ENCODE results near the gene VWA5B2.

VWA5B2 gene

DNA sequence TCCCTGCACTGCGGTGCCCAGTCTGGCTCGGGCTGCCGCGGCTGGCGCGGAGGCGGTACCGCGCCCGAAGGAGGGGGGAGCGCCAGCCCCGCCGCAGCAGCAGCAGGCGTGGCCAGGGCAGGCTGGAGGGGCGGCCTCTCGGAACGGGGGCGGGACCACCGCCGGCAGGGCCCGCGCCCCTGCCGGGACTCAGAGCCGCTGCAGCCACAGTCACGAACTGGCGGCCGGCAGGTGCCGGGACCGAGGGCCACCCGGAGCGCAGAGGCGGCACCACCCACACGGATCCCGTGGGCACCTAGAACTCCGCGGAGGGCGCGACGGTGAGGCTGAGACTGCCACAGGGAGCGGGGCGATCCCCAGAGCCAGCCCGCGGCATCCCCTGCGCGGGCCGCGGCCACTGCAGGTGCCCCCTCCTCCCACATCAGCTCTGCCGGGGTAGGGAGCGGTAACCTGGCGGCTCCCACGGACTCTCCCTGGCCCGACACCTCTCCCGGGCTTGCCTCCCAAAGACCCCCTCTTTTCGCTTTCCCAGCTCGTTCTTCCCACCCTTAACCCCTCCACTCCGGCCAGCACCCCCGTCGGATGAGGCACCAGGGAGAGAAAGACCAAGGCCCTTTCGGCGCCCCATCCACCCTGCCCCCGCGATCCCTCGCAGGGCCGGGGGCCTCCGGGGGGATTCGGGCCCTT, at the start of gene VWA5B2:
Gene VWA5B2, plus strand, starts transcription at position 192 of the 687 bp plus-strand sequence. CDS start 944 bp downstream, outside the sequence.
- TF ChIP-seq Cebpa-rat (IDR thresholded peaks at IDR 0.05) = no peak
- Histone ChIP-seq H3K4me2 (peak within 1 kb of the TSS; percentile 100), H3K9ac (peak within 1 kb of the TSS; percentile 63), H3K4me1 (peaks cover 52% of the 10 kb centered on the region), H3K27me3 (peaks cover 52% of the 10 kb centered on the region), H4K20me1 (peaks cover 34% of the 10 kb centered on the region), H3K9me3 (no peaks in the 10 kb centered on the region), H3K27ac (no peak within 1 kb of the TSS), H3K36me3 (no peaks in the 10 kb centered on the region), H3K4me3 (peak within 1 kb of the TSS; percentile 80)

DNA sequence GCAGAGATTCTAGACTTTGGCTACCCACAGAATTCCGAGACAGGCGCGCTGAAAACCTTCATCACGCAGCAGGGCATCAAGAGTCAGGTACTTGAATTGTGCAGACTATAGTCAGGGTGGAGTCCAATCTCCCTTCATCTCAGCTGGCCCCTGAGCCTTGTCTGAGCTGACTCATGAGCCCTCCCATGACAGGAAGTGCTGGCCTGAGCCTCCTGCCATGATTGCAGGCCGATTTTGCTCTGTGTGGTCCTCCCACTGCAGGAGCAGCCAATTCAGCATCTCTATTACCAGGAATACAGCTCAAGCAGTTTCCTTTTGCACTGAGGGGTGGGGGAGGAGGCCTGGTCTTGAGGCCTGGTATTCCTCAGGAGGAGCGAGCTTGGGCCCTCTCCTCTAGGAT, 49.2 kb upstream of the VWA5B2 start:
- no peak for TF ChIP-seq Cebpa-rat (IDR thresholded peaks at IDR 0.05)
- Histone ChIP-seq H3K9me3 (no peaks in the 10 kb centered on the region), H4K20me1 (peaks cover 33% of the 10 kb centered on the region)

DNA sequence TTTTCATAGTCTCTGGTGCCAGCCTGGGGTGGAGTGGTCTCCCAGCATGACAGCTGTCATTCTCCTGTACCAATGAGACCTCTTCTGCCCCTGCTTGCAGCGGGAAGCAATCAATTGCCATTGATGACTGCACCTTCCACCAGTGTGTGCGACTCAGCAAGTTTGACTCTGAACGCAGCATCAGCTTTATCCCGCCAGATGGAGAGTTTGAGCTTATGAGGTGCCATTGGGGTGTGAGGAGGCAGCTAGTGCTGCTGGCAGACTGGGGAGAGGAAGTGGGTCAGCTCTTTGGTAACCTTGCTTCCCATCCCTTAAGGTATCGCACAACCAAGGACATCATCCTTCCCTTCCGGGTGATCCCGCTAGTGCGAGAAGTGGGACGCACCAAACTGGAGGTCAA, 47.8 kb upstream of the VWA5B2 start:
- peaks cover 82% of the 10 kb centered on the region for H3K36me3 ChIP-seq
- no peak overlapping the region for H3K4me3 ChIP-seq
- no peak overlapping the region for H3K4me2 ChIP-seq
- H3K9me3 ChIP-seq = no peaks in the 10 kb centered on the region
- H3K27me3 ChIP-seq = no peaks in the 10 kb centered on the region
- H3K27ac ChIP-seq = no peak overlapping the region
- TF ChIP-seq Cebpa-rat (IDR thresholded peaks at IDR 0.05) = no peak
- H3K4me1 ChIP-seq = peaks cover 22% of the 10 kb centered on the region
- H4K20me1 ChIP-seq = peaks cover 32% of the 10 kb centered on the region
- no peak overlapping the region for H3K9ac ChIP-seq

More for the DNA sequence above, 49.2 kb upstream of the VWA5B2 start:
- Histone ChIP-seq H3K4me3 (no peak overlapping the region), H3K27me3 (no peaks in the 10 kb centered on the region), H3K4me2 (no peak overlapping the region), H3K27ac (no peak overlapping the region), H3K9ac (0 out of 2 replicates have a peak overlapping the region, but pooled peaks have one; percentile 27), H3K36me3 (peaks cover 82% of the 10 kb centered on the region), H3K4me1 (peaks cover 30% of the 10 kb centered on the region)

DNA sequence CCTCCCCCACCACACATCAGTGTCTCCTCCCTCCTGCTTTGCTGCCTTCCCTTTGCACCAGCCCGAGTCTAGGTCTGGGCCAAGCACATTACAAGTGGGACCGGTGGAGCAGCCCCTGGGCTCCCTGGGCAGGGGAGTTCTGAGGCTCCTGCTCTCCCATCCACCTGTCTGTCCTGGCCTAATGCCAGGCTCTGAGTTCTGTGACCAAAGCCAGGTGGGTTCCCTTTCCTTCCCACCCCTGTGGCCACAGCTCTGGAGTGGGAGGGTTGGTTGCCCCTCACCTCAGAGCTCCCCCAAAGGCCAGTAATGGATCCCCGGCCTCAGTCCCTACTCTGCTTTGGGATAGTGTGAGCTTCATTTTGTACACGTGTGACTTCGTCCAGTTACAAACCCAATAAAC, 45.7 kb upstream of the VWA5B2 start:
- H3K9me3 ChIP-seq = no peaks in the 10 kb centered on the region
- H4K20me1 ChIP-seq = peaks cover 33% of the 10 kb centered on the region
- H3K27ac ChIP-seq = no peak overlapping the region
- no peaks in the 10 kb centered on the region for H3K27me3 ChIP-seq
- TF ChIP-seq Cebpa-rat (IDR thresholded peaks at IDR 0.05) = no peak
- peaks cover 76% of the 10 kb centered on the region for H3K36me3 ChIP-seq
- H3K4me1 ChIP-seq = peaks cover 25% of the 10 kb centered on the region
- no peak overlapping the region for H3K9ac ChIP-seq
- no peak overlapping the region for H3K4me3 ChIP-seq
- H3K4me2 ChIP-seq = no peak overlapping the region

DNA sequence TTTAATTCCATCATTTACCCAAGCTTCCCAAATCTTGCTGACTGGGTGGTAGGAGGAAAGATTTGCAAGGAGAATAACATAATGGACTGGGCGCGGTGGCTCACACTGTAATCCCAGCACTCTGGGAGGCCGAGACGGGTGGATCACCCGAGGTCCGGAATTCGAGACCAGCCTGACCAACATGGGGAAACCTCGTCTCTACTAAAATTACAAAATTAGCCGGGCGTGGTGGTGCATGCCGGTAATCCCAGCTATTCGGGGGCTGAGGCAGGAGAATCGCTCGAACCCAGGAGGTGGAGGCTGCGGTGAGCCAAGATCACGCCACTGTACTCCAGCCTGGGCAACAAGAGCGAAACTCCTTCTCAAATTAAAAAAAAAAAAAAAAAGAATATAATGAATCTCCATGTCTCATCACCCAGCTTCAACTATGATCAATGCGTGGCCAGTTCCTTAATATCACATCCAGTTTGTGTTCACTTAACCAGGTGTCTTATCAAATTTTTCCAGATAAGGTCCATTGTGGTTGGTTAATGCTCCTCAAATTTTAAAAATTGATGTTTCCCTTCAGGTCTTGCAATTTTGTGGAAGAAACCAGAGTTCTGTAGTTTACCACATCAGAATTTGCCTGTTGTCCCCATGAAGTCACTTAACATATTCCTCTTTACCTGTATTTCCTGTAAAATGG, 44.7 kb upstream of the VWA5B2 start:
- Histone ChIP-seq H3K4me2 (peak overlapping the region; percentile 91), H3K27me3 (no peaks in the 10 kb centered on the region), H3K4me1 (peaks cover 25% of the 10 kb centered on the region), H3K9ac (no peak overlapping the region), H4K20me1 (peaks cover 36% of the 10 kb centered on the region), H3K36me3 (peaks cover 76% of the 10 kb centered on the region), H3K27ac (peak overlapping the region; percentile 88), H3K4me3 (no peak overlapping the region), H3K9me3 (no peaks in the 10 kb centered on the region)
- no peak for TF ChIP-seq Cebpa-rat (IDR thresholded peaks at IDR 0.05)

DNA sequence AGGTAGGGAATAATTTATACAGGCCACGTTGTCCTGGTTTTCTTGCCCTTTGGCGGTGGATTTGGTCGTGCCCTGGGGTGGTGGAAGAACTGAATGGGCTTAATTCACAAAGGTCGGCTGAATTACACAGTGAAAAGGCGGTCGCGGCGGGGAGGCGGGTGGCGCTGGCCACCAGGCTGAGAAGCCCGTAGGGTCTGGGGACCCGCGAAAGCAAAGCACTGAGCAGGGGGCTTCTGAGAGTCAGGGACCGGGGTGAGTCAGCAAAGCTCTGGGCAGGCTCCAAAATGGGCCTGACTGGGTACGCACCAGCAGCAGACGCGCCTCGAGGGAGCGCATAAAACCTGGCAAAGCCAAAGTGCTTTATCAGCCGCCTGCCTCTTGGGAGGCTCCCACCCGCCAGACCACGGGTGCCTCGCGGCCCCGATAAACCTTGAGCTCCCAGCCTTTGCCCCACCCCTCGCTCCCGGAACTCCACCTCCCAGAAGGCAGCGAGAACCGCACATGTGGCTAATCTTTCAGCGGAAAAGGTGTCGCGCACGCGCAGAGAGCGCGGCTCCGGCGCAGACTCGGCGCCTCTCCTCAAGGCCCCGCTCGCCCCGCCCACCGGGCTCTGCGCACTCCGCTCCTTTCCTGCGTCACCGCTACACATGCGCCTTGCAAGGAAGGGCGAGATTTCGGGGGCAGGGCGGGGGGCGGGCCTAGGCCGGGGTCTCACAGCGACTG, 43.8 kb upstream of the VWA5B2 start:
- no peak for TF ChIP-seq Cebpa-rat (IDR thresholded peaks at IDR 0.05)
- Histone ChIP-seq H3K36me3 (peaks cover 76% of the 10 kb centered on the region), H3K27me3 (no peaks in the 10 kb centered on the region)

DNA sequence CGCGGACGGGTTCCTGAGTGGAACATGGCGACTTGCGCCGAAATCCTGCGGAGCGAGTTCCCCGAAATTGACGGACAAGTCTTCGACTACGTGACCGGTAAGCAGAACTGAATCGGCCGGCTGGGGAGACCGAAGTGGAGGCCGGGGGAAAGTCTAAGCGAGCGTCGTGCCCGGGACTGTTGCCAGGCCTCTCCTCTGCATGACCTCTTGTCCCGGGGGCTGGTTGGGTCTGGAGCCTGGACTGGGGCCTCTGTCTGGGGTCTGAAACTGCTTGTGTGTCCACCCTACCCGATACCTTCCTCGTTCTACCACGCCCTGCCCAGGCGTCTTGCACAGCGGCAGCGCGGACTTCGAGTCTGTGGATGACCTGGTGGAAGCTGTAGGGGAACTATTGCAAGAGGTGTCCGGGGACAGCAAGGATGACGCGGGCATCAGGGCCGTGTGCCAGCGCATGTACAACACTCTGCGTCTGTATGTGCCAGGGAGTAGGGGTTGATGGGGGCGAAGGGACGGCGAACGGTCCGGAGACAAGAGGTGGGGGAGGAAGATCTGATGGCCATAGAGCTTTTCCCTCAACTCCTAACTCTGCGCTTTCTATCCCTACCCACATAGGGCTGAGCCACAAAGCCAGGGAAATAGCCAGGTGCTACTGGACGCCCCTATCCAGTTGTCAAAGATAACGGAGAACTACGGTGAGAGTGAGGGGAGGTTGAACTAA, 43.0 kb upstream of the VWA5B2 start, which contains the start of gene ABCF3:
Gene ABCF3, plus strand, starts transcription at position 16 of the 718 bp plus-strand sequence. Its CDS starts 9 bp downstream, at position 25.
- peak within 1 kb of the TSS; percentile 88 for H3K27ac ChIP-seq
- peak within 1 kb of the TSS; percentile 93 for H3K4me3 ChIP-seq
- H3K27me3 ChIP-seq = no peaks in the 10 kb centered on the region
- peak within 1 kb of the TSS; percentile 99 for H3K4me2 ChIP-seq
- peaks cover 48% of the 10 kb centered on the region for H4K20me1 ChIP-seq
- no peak for TF ChIP-seq Cebpa-rat (IDR thresholded peaks at IDR 0.05)
- H3K9me3 ChIP-seq = no peaks in the 10 kb centered on the region
- H3K4me1 ChIP-seq = peaks cover 25% of the 10 kb centered on the region
- H3K36me3 ChIP-seq = peaks cover 76% of the 10 kb centered on the region
- H3K9ac ChIP-seq = peak within 1 kb of the TSS; percentile 91

More for the DNA sequence above, 43.8 kb upstream of the VWA5B2 start:
- peaks cover 25% of the 10 kb centered on the region for H3K4me1 ChIP-seq
- H3K27ac ChIP-seq = peak overlapping the region; percentile 88
- peak overlapping the region; percentile 91 for H3K9ac ChIP-seq
- peaks cover 42% of the 10 kb centered on the region for H4K20me1 ChIP-seq
- H3K4me3 ChIP-seq = peak overlapping the region; percentile 93
- H3K9me3 ChIP-seq = no peaks in the 10 kb centered on the region
- H3K4me2 ChIP-seq = peak overlapping the region; percentile 99

DNA sequence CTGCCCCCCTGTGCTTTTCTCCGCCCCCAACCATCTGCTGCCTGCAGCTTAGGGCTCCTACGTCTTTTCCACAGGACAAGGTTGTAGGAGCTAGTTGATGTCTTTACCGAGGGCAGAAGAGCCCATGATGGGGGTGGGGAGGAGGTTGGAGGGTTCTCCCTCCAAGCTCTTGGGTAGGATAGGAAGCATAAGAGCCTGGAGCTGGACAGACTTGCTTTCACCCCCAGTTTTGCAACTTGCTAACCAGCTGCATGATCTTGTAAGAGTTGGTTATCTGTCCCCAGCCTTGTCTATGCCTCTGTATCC, 42.5 kb upstream of the VWA5B2 start:
- Histone ChIP-seq H4K20me1 (peaks cover 48% of the 10 kb centered on the region), H3K27ac (peak overlapping the region; percentile 83), H3K4me3 (peak overlapping the region; percentile 93), H3K4me2 (peak overlapping the region; percentile 99), H3K9ac (peak overlapping the region; percentile 91), H3K9me3 (no peaks in the 10 kb centered on the region), H3K36me3 (peaks cover 76% of the 10 kb centered on the region), H3K4me1 (peaks cover 25% of the 10 kb centered on the region), H3K27me3 (no peaks in the 10 kb centered on the region)
- TF ChIP-seq Cebpa-rat (IDR thresholded peaks at IDR 0.05) = no peak

DNA sequence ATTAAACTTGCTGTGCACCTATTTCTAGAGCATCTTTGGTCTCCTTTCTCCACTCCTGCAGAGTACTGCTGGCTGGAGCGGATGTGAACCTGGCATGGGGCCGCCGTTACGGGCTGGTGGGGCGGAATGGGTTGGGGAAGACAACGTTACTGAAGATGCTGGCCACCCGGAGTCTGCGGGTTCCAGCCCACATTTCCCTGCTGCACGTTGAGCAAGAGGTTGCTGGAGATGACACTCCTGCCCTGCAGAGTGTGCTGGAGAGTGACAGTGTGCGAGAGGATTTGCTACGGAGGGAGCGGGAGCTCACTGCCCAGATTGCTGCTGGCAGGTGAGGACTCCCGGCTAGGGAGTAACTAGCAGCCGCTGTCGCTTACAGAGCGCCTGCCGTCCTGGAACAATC, 41.3 kb upstream of the VWA5B2 start:
- Histone ChIP-seq H3K27ac (no peak overlapping the region), H3K9me3 (no peaks in the 10 kb centered on the region), H3K4me2 (no peak overlapping the region), H3K36me3 (peaks cover 76% of the 10 kb centered on the region), H4K20me1 (peaks cover 48% of the 10 kb centered on the region), H3K27me3 (no peaks in the 10 kb centered on the region), H3K4me3 (no peak overlapping the region), H3K4me1 (peaks cover 25% of the 10 kb centered on the region), H3K9ac (peak overlapping the region; percentile 91; the same call in 1 of the 2 replicates)
- no peak for TF ChIP-seq Cebpa-rat (IDR thresholded peaks at IDR 0.05)
